Keratinocyte (primary cell): ENCODE data around the gene FHIT.

Experiments used
- CTCF ChIP-seq, 3 experiments: IDR thresholded peaks in 1 of 3; conservative IDR thresholded peaks in 1 of 3; optimal IDR thresholded peaks in 1 of 3; 2 replicates in 2 of 3; 3 replicates in 1 of 3; pipeline versions ENCODE3 to v1.5.1; 2011; ENCODE audit warnings: low read length in 3 of 3, mild to moderate bottlenecking in 3 of 3, moderate library complexity in 2 of 3, control low read depth in 1 of 3, inconsistent platforms in 1 of 3; ENCODE audit not compliant: insufficient read depth in 2 of 3; ENCODE audit errors: extremely low read depth in 1 of 3
- EZH2 ChIP-seq: IDR thresholded peaks from one replicate; pipeline ENCODE4 v1.6.1; 2012; ENCODE audit warnings: inconsistent platforms, mild to moderate bottlenecking, low read length, moderate library complexity

GRCh38 chr3:59728587-59728908 is 1522.7 kb downstream of the FHIT start:
- TF ChIP-seq EZH2, result no peak
- TF ChIP-seq CTCF (optimal IDR thresholded peaks at IDR 0.05 in 1 of 3, IDR thresholded peaks at IDR 0.05 in 1 of 3, conservative IDR thresholded peaks at IDR 0.05 in 1 of 3; ENCODE audit: extremely low read depth in 1 of 3, insufficient read depth in 2 of 3, low read length in 3 of 3), result no peak
